ENCODE data around the gene BPIFB6.

Gene BPIFB6

GRCh38 chr20:33065785-33066184 lies 34.3 kb downstream of the BPIFB6 start:
- peak; percentile 77 for DNase-seq (ENCODE audit: low spot score)
- H3K27ac ChIP-seq = no peak overlapping the region
- ChIA-PET POLR2A (ENCODE audit: low non-redundant PET) (no interaction called here), CTCF (no interaction called here)
- TF ChIP-seq CTCF (conservative IDR thresholded peaks at IDR 0.05; ENCODE audit: low read depth) = no peak

- ChIA-PET CTCF (interaction anchor here (0.6 to 1.5 kb wide), 3 partner anchors 8 to 46 kb away, joined by 3 to 8 read pairs (median 4); no protein-coding TSS in a partner anchor), POLR2A (ENCODE audit: low non-redundant PET) (no interaction called here)
- TF ChIP-seq CTCF (conservative IDR thresholded peaks at IDR 0.05; ENCODE audit: low read depth) = no peak
- H3K27ac ChIP-seq = no peak overlapping the region
- no peak for DNase-seq (ENCODE audit: low spot score)
Observed at GRCh38 chr20:33067806-33068205, 36.4 kb downstream of the BPIFB6 start.

GRCh38 chr20:33068251-33068939 lies 36.9 kb downstream of the BPIFB6 start:
- H3K27ac ChIP-seq = no peak overlapping the region
- POLR2A ChIA-PET (ENCODE audit: low non-redundant PET) = no interaction called here
- CTCF ChIA-PET = interaction anchor here (0.5 to 0.6 kb wide), 2 partner anchors 40 to 122 kb away, joined by 3 to 5 read pairs; no protein-coding TSS in a partner anchor
- TF ChIP-seq CTCF (conservative IDR thresholded peaks at IDR 0.05; ENCODE audit: low read depth) = no peak
- DNase-seq (ENCODE audit: low spot score) = no peak

GRCh38 chr20:33069673-33070072 lies 38.2 kb downstream of the BPIFB6 start:
- TF ChIP-seq CTCF (conservative IDR thresholded peaks at IDR 0.05; ENCODE audit: low read depth) = no peak
- no peak overlapping the region for H3K27ac ChIP-seq
- CTCF ChIA-PET = interaction anchor here (1.2 kb wide), 2 partner anchors 9 to 167 kb away, joined by 3 read pairs; no protein-coding TSS in a partner anchor
- no peak for DNase-seq (ENCODE audit: low spot score)
- POLR2A ChIA-PET (ENCODE audit: low non-redundant PET) = no interaction called here

- ChIA-PET POLR2A (ENCODE audit: low non-redundant PET) (no interaction called here), CTCF (interaction anchor here (0.6 to 1.2 kb wide), 3 partner anchors 9 to 230 kb away, joined by 3 read pairs; no protein-coding TSS in a partner anchor)
- no peak overlapping the region for H3K27ac ChIP-seq
- no peak for DNase-seq (ENCODE audit: low spot score)
- no peak for TF ChIP-seq CTCF (conservative IDR thresholded peaks at IDR 0.05; ENCODE audit: low read depth)
Observed at GRCh38 chr20:33070111-33071053, 38.9 kb downstream of the BPIFB6 start.

- ChIA-PET CTCF (interaction anchor here (0.6 to 1.1 kb wide), 3 partner anchors 16 to 229 kb away, joined by 3 to 4 read pairs (median 3); no protein-coding TSS in a partner anchor), POLR2A (ENCODE audit: low non-redundant PET) (no interaction called here)
- H3K27ac ChIP-seq = no peak overlapping the region
Observed at GRCh38 chr20:33071198-33071597, 39.8 kb downstream of the BPIFB6 start.

More at GRCh38 chr20:33071198-33071597, 39.8 kb downstream of the BPIFB6 start:
- no peak for DNase-seq (ENCODE audit: low spot score)
- no peak for TF ChIP-seq CTCF (conservative IDR thresholded peaks at IDR 0.05; ENCODE audit: low read depth)

All from RWPE1 (cell line).